ENCODE measurements around the gene POLG2.
"Not testable (repeated sequence)": the region's sequence is repeated elsewhere in the genome, so short reads cannot be mapped to it uniquely, and the experiment has no call there.

The POLG2 gene

GRCh38 chr17:64484380-64484779 is 12.5 kb downstream of the POLG2 start:
- DNase-seq (ENCODE audit: low read depth in 2 of 2, low spot score in 1 of 2): no peak

GRCh38 chr17:64480951-64481350 is 15.9 kb downstream of the POLG2 start:
- DNase-seq (ENCODE audit: low read depth in 2 of 2, low spot score in 1 of 2): no peak

GRCh38 chr17:64477849-64478248 is 19.0 kb downstream of the POLG2 start:
- no peak for DNase-seq (ENCODE audit: low read depth in 2 of 2, low spot score in 1 of 2)

- DNase-seq (ENCODE audit: low read depth in 2 of 2, low spot score in 1 of 2): no peak
Observed at GRCh38 chr17:64472564-64472963, 24.3 kb downstream of the POLG2 start.

GRCh38 chr17:64471440-64471839 is 25.4 kb downstream of the POLG2 start:
- no peak for DNase-seq (ENCODE audit: low read depth in 2 of 2, low spot score in 1 of 2)

- DNase-seq (ENCODE audit: low read depth in 2 of 2, low spot score in 1 of 2): no peak
Observed at GRCh38 chr17:64470625-64471024, 26.2 kb downstream of the POLG2 start.

GRCh38 chr17:64466834-64467233 is 30.0 kb downstream of the POLG2 start:
- not testable (repeated sequence) for DNase-seq (ENCODE audit: low read depth in 2 of 2, low spot score in 1 of 2)

GRCh38 chr17:64466019-64466735 is 30.7 kb downstream of the POLG2 start:
- DNase-seq (ENCODE audit: low read depth in 2 of 2, low spot score in 1 of 2): no peak

GRCh38 chr17:64461788-64462187 is 35.1 kb downstream of the POLG2 start:
- DNase-seq (ENCODE audit: low read depth in 2 of 2, low spot score in 1 of 2): no peak

GRCh38 chr17:64460955-64461354 is 35.9 kb downstream of the POLG2 start:
- DNase-seq (ENCODE audit: low read depth in 2 of 2, low spot score in 1 of 2): no peak

- DNase-seq (ENCODE audit: low read depth in 2 of 2, low spot score in 1 of 2): not testable (repeated sequence)
Observed at GRCh38 chr17:64459818-64460217, 37.0 kb downstream of the POLG2 start.

GRCh38 chr17:64459284-64459747 is 37.5 kb downstream of the POLG2 start:
- DNase-seq (ENCODE audit: low read depth in 2 of 2, low spot score in 1 of 2): no peak

- DNase-seq (ENCODE audit: low read depth in 2 of 2, low spot score in 1 of 2): no peak
Observed at GRCh38 chr17:64458756-64459155, 38.1 kb downstream of the POLG2 start.

- no peak for DNase-seq (ENCODE audit: low read depth in 2 of 2, low spot score in 1 of 2)
Observed at GRCh38 chr17:64457156-64457555, 39.7 kb downstream of the POLG2 start.

GRCh38 chr17:64455993-64456885 is 40.6 kb downstream of the POLG2 start:
- no peak for DNase-seq (ENCODE audit: low read depth in 2 of 2, low spot score in 1 of 2)

GRCh38 chr17:64449545-64449944 is 47.3 kb downstream of the POLG2 start:
- no peak for DNase-seq (ENCODE audit: low read depth in 2 of 2, low spot score in 1 of 2)

- no peak for DNase-seq (ENCODE audit: low read depth in 2 of 2, low spot score in 1 of 2)
Observed at GRCh38 chr17:64448665-64449512, 48.0 kb downstream of the POLG2 start, which contains the start of gene MILR1. TSS of gene MILR1 (plus strand) at chr17:64449115. CDS start at chr17:64449169, 54 bp downstream.

- no peak for DNase-seq (ENCODE audit: low read depth in 2 of 2, low spot score in 1 of 2)
Observed at GRCh38 chr17:64447526-64447925, 49.3 kb downstream of the POLG2 start.

GRCh38 chr17:64443086-64443760 is 53.6 kb downstream of the POLG2 start:
- no peak for DNase-seq (ENCODE audit: low read depth in 2 of 2, low spot score in 1 of 2)

GRCh38 chr17:64442541-64442971 is 54.3 kb downstream of the POLG2 start:
- DNase-seq (ENCODE audit: low read depth in 2 of 2, low spot score in 1 of 2): no peak

Measured in stimulated activated CD8-positive, alpha-beta memory T cell treated with anti-CD3 and anti-CD28 coated beads, Interleukin-4, amount 100 ng/mL, for 1 hour (primary cell).